ENCODE results near the gene CRACDL. TPM values are rescaled to one million over a fixed set of nuclear protein-coding genes. Genes with fewer than 3 reads are reported as not detected.

The CRACDL gene, protein sequence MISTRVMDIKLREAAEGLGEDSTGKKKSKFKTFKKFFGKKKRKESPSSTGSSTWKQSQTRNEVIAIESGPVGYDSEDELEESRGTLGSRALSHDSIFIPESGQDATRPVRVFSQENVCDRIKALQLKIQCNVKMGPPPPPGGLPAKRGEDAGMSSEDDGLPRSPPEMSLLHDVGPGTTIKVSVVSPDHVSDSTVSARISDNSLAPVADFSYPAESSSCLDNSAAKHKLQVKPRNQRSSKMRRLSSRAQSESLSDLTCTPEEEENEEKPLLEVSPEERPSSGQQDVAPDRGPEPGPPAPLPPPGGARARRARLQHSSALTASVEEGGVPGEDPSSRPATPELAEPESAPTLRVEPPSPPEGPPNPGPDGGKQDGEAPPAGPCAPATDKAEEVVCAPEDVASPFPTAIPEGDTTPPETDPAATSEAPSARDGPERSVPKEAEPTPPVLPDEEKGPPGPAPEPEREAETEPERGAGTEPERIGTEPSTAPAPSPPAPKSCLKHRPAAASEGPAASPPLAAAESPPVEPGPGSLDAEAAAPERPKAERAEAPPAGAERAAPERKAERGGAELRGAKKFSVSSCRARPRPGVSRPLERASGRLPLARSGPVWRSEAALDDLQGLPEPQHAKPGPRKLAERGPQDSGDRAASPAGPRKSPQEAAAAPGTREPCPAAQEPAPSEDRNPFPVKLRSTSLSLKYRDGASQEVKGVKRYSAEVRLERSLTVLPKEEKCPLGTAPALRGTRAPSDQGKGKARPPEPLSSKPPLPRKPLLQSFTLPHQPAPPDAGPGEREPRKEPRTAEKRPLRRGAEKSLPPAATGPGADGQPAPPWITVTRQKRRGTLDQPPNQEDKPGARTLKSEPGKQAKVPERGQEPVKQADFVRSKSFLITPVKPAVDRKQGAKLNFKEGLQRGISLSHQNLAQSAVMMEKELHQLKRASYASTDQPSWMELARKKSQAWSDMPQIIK
- total RNA-seq (2014; rRNA removed; shearing (Covaris generic); ENCODE audit: low replicate concordance), result not detected in 2 replicates

DNA sequence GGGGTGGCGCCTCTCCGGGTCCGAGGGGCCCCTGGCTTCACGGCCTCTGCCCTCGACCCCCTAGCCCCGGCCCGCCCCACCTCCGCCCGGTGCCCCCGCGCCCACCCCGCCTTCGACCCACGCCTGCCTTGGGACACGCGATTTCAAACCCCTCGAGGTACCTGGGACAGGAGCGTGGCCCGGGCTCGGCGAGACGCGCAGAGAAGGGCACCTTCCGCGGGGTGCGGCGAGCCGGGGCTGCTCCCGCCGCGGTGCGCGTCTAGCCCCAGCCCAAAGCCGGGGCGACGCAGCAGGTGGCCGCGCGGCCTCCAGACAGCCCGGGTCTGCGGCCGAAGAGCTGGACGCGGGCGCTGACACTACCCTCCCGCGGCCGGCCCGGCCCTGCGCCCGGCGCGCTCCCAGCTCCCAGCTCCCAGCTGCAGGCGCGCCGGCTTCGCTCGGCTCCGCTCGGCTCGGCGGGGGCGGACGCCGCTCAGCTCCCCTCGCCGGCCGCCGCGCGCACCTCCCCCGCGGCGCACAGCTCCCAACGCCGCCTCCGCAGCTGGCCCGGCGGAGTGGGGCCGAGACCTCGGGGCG is at the start of gene CRACDL:
CRACDL (minus strand) TSS at position 449 of the 576 bp plus-strand sequence. CDS start 89,425 bp downstream, outside the sequence.
- in situ Hi-C loops (cut with HindIII; ENCODE audit: low pct_unique_long_range_greater_than_20kb, low sequenced_read_pairs), result no loop called here
- no peak for DNase-seq (ENCODE audit: low read depth)

DNA sequence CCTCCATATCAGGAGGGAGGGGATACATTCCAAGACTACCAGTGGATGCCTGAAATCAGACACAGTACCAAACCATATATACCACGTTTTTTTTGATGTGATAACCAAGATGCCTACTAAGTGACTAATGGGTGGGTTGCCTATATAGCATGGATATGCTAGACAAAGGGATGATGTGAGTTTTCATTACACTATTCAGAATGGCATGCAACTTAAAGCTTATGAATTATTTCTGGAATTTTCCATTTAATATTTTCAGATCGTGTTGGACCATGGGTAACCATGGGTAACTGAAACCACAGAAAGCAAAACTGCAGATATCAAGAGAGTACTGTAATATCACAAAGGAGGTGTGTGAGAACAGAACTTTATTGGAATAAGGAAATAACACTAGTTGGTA is 39.6 kb upstream of the CRACDL start:
- no peak for DNase-seq (ENCODE audit: low read depth)
- in situ Hi-C loops (cut with HindIII; ENCODE audit: low pct_unique_long_range_greater_than_20kb, low sequenced_read_pairs), result no loop called here

DNA sequence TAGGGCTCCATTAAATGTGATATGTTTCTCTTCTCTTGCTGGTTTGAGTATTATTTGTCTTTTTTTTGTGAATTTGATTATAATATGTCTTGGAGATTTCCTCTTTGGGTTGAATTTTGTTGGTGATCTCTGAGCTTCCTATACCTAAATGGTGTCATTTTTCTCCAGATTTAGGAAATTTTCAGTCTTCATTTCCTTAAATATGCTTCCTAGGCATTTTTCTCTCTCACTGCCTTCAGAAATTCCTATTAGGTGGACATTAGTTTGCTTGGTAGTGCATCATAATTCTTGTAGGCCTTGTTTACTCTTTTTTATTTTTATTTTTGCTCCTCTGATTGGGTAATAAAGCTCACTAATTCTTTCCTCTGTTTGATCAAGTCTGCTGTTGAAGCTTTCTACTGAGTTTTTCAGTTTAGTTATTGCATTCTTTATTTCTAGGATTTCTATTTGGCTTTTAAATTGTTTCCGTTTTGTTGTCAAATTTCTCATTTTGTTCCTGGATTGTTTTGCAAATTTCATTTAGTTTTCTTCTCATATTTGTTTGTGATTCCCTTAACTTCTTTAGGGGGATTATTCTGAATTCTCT is 36.6 kb upstream of the CRACDL start:
- in situ Hi-C loops (cut with HindIII; ENCODE audit: low pct_unique_long_range_greater_than_20kb, low sequenced_read_pairs), result no loop called here
- DNase-seq (ENCODE audit: low read depth), result no peak

DNA sequence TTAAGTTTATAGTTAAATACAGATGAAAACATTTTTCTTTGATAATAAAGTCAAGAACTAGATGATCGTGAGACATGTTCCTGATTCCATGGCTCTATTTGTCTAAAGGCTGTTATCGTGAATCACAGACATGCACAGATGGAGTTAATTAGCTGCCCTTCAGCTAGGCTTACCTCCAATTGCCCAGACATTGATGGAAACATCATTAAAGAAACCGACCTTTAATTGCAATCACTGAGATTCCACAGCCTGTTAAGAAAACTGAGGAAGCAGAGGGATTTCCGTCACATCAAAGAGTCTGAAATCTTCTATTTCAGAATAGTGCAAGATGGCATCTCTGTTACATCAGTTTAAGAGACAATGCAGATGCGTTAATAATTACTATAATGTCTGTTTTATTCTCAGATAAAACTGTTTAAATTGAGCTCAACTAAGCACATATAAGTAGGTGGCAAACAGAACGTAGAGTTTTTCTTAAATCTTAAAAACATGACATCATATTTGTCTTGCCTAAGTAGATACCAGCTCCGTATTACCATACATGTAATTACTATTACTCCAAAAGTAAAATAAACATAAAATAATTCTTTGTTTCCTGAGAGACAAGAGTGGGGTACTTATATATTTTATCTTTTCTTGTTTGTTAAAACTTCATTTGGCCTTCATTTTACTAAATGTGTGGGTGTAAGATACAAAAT is 23.9 kb upstream of the CRACDL start:
- in situ Hi-C loops (cut with HindIII; ENCODE audit: low pct_unique_long_range_greater_than_20kb, low sequenced_read_pairs), result no loop called here
- no peak for DNase-seq (ENCODE audit: low read depth)

DNA sequence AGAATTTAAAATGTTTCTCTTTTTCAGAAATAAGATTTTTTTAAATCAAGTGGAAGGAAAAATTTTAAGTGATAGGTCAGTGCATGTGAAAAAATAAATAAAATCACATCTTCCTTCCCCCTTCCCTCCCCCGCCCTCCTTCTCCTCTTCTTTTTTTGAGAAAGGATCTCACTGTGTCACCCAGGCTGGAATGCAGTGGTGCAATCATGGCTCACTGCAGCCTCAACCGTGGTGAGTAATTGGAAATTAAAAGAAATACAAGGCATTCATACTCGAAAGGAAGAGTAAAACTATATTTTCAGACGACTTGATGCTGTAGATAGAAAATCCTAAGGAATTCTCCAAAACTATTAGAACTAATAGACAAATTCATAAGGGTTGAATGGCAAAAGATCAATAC is 16.9 kb upstream of the CRACDL start:
- in situ Hi-C loops (cut with HindIII; ENCODE audit: low pct_unique_long_range_greater_than_20kb, low sequenced_read_pairs), result no loop called here
- DNase-seq (ENCODE audit: low read depth), result no peak

DNA sequence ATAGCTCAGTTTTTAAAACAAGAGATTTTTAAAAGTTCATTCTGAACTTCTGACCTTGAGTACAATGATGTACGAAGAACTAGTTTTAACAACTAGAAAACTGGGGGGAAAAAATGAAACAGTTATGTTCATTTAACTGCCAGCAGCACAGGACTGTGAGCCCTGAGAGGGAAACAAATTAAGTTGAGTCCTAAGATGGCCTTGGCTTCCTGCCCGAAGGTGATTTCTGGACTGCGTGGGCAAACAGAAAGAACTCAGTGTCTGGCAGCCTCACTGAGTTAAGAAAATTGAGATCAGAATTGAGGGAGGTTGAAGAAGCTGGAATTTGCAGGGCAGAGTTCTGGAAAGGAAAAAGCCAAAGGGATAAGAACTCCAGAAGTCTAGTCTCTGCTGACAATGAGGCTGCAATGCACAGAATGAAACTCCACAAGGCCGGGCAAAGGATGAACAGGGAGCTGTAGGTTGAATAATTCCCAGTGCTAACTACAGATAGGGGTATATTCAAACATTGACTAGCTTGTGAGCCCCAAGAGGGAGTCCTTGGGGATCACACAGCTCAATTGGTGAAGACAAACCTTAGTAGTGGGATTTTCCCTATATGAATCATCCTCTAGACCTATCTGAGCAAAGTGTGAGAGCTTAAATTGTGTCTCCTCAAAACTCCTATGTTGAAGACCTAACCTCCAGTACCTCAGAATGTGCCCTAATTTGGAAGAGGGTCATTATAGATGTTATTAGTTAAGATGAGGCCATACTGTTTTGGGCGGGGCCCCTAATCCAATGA is 13.1 kb upstream of the CRACDL start:
- in situ Hi-C loops (cut with HindIII; ENCODE audit: low pct_unique_long_range_greater_than_20kb, low sequenced_read_pairs), result no loop called here
- DNase-seq (ENCODE audit: low read depth), result no peak

DNA sequence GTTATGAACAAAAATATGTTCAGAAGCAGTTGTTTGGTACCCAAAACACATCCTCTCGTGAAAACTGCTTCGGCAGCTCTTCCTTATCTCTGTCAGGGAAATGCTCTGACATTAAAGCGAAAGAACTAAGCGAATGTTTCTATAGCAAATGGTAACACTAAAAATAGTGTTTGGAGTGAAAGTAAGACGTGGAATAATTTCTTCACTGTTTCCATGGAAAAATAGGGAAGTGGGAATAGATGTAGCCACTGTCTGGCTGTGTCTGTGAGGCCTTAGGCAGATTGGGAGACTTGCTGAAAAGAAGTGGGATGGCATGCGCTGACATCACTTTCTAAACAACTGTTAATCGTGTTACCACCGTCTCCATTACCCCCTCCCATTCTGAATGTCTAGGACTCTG is 11.5 kb upstream of the CRACDL start:
- no peak for DNase-seq (ENCODE audit: low read depth)
- in situ Hi-C loops (cut with HindIII; ENCODE audit: low pct_unique_long_range_greater_than_20kb, low sequenced_read_pairs), result no loop called here

DNA sequence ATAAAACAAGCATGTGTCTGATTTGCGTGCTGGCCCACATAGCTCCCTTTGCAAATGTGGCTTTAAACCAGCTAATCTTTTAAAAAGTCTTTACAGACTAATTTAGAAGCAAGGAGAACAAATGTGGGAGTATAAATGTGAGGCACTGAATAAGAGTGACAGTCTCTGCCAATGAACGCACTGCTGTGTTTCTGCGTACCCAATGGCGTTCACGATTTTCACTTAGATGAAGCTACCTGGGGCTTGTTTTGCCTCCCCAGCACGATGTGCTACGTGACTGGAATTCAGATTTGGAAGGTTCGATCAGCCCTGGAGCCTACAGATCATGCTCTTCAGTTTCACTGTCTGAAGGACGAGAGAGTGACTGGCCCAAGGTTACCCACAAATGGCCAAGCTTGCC is 10.8 kb upstream of the CRACDL start:
- no peak for DNase-seq (ENCODE audit: low read depth)
- in situ Hi-C loops (cut with HindIII; ENCODE audit: low pct_unique_long_range_greater_than_20kb, low sequenced_read_pairs), result no loop called here

DNA sequence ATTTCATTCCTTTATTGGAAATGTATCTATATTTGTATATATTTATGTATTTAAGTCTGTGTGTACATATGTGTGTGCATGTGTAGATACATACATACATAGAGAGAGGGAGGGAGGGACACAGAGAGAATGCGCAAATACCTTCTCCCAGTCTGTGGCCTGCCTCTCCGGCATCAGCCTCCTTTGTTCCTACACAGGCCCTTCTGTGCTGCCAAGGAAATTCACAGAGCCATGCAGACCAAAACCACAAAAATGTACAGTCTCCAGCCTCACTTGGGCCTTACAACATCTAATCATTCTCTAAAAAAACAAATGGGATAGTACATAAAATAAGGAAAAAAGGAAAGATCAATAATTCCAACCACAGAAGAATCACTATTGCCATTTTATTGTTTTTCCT is 8.8 kb upstream of the CRACDL start:
- no peak for DNase-seq (ENCODE audit: low read depth)
- in situ Hi-C loops (cut with HindIII; ENCODE audit: low pct_unique_long_range_greater_than_20kb, low sequenced_read_pairs), result no loop called here

DNA sequence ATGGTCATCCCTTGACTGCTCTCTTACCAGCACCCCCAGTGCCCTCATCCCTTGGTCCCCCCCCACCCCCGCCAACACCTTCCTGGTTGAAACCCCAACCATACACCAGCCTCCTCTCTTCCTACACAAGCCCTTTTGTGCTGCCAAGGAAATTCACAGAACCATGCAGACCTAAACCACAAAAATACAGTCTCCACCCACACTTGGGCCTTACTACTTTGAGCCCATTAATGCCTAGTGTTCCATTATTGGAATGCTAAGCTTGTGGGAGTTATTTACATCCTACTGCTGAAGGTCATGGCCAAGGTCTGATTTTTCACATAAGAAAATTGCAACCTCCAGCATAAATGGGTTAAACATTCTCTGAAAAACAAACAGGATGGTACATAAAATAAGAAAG is 4.1 kb upstream of the CRACDL start:
- in situ Hi-C loops (cut with HindIII; ENCODE audit: low pct_unique_long_range_greater_than_20kb, low sequenced_read_pairs), result no loop called here
- no peak for DNase-seq (ENCODE audit: low read depth)

DNA sequence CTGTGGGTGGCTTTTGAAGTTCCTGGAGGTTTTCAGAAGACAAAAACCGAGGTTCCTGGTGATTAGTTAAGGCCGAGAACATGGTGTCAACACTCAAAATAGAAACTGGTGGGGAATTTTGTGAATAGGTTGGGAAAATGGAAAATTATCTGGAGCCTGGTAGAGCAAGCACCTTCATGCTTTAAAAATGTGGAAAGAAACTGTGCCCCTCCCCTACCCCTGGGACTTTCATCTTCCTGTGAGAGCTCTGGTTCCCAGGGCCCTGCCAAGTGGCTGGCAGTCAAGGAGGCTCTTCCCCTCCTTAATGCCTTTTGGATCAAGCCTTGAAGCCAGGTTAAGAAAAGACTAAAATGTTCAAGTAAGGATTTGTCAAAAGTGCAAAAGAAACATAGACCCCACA is 1.9 kb upstream of the CRACDL start:
- in situ Hi-C loops (cut with HindIII; ENCODE audit: low pct_unique_long_range_greater_than_20kb, low sequenced_read_pairs), result no loop called here
- DNase-seq (ENCODE audit: low read depth), result no peak

DNA sequence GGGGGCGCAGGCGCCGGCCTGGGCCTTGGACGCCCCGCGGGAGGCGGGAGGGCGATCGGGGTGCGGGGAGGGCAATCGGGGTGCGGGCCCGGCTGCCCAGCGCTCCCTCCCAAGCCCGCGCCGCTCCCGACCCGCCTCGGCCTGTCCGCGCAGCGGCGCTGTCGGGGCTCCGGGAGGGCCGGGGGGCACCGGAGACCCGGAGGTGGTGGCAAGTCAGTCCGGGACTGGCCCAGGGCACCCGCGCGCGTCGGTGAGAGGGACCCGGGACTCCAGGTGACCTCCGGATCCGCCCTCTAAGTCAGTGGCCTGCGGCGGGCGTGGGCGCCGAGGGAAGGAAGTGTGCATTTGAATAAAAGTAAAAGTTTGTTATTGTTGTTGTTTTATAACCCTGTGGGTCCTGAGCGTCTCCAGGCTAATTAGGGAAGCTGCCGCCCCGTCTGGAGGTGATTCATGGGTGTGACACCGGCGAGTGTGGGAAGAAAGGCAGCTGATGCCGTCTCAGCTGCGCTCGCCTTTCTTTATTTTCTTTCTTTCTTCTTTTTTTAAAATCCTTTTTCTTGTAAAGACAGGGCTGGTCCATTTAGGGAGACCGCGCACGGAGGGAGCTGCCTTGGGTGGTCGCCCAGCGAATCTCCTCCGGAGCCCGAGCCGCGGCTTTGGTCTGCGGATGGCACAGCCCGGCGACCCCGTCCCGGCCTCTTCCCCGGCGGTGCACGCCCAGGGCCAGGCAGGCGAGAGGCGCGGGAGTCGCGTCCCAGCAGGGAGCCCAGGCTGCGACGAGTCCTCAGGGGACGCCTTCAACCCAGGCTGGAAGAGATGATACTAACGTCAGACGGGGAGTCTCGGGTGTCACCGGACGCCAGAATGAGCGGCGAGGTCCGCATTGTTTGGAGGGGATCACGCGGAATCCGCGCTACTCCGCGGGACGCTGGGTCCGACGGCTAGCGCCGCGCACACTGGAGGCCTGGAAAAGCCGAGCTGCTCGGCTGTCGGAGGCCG is 627 bp upstream of the CRACDL start:
- DNase-seq (ENCODE audit: low read depth), result no peak
- in situ Hi-C loops (cut with HindIII; ENCODE audit: low pct_unique_long_range_greater_than_20kb, low sequenced_read_pairs), result no loop called here

DNA sequence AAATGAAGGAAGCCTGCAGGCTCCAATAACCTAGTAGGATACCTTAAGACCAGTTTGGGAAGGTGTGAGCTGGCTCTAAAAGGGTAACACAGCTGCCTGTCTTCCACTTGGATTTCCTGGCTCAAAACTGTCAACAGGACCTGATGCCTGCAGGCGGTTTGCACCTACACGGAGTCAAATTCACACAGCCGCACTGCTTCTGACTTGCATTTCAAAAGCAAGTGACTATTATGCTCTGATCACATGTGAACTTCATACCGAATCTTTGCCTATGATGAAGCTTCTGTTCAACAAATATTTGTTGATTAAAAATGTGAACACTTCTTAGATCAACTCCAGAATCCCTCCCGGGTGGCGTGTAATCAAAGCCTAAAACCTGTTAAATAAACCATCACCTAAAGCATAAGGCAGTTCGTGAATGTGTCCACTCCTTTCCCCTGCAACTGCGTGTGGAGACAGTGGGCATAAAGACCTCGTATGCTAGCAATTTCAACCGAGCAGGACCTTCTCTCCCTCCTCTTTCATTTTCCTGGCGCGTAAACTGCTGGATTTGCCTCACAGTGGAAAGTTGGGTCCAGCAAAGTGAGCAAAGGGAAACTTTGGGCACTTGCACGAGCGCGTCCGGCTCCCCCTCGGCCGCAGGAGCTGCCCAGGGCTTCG is 784 bp downstream of the CRACDL start:
- DNase-seq (ENCODE audit: low read depth), result no peak
- in situ Hi-C loops (cut with HindIII; ENCODE audit: low pct_unique_long_range_greater_than_20kb, low sequenced_read_pairs), result no loop called here

DNA sequence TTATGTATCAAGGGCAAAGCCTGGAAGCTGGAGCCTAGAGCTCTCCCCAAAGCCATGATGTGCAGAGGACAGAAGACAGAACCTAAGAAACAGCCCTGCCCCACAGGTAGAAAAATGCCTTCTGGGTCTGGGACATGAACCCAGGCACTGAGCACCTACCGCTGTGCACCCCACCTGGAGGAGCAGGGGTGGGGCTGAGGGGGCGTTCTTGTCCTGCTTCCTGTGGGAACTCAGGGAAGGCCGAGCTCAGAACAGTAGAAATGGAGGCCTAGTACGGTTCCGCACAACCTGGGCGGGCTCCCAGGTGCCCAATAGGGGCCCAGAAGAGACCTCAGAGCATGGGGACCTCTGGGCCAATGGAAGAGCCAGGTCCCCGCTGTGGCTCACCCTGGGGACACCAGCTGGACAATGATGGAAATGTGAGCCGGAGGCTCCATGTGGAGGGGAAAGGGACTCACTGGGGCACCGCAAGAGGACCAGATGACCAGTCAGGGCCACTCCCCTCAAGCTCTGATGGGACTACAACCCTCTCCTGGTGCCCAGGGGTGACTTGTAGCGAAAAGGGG is 3.2 kb downstream of the CRACDL start:
- in situ Hi-C loops (cut with HindIII; ENCODE audit: low pct_unique_long_range_greater_than_20kb, low sequenced_read_pairs), result no loop called here
- no peak for DNase-seq (ENCODE audit: low read depth)

DNA sequence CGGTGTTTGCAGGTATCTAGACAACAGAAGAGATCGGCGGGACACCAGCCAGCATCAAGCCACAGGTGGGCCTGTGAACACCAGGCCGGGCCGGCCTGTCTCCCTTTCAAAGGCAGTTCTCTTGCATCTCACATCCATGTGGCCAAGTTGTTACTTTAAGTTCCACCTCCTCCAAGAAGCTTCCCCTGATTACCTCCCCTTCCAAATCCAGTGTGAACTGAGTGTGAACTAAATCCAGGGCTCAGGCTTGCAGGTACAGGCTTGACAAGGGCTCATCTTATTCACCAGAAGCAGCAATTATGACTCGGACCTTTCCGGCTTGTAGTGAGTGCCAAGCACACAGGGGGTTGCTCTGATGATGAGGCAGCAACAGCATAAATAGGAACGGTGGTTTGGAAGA is 3.9 kb downstream of the CRACDL start:
- in situ Hi-C loops (cut with HindIII; ENCODE audit: low pct_unique_long_range_greater_than_20kb, low sequenced_read_pairs), result no loop called here
- DNase-seq (ENCODE audit: low read depth), result no peak
